ENCODE results near the gene MLEC. TPM values are rescaled to one million over a fixed set of nuclear protein-coding genes. Genes with fewer than 3 reads are reported as not detected.

The MLEC gene
- total and polyA plus RNA-seq, 2 of the 13 experiments (the other 11 are each of a cell fraction or from before 2014, with no cell fraction given): 49.8 to 156 TPM

GRCh38 chr12:120725659-120726509 is 38.9 kb downstream of the MLEC start, which contains the start of gene ACADS (continued):
- TF ChIP-seq ZNF703 (CRISPR knock-in tag; IDR thresholded peaks at IDR 0.05; ENCODE audit: borderline replicate concordance) (no peak), DNMT1 (CRISPR knock-in tag; IDR thresholded peaks at IDR 0.05) (no peak), CHD2 (IDR thresholded peaks at IDR 0.05; ENCODE audit: low read depth, low read length) (no peak), NCOA1 (CRISPR knock-in tag; IDR thresholded peaks at IDR 0.05) (peak; percentile 76; the same call in 1 of the 2 replicates), ZNF629 (CRISPR knock-in tag; conservative IDR thresholded peaks at IDR 0.05) (no peak), ZNF264 (CRISPR knock-in tag; IDR thresholded peaks at IDR 0.05) (0 out of 2 replicates have a peak, but pooled peaks have one; percentile 18), GRHL1 (CRISPR knock-in tag; conservative IDR thresholded peaks at IDR 0.05) (no peak), TEAD2 (CRISPR knock-in tag; IDR thresholded peaks at IDR 0.05) (no peak), JUNB (CRISPR knock-in tag; IDR thresholded peaks at IDR 0.05; ENCODE audit: borderline replicate concordance) (no peak), ZNF512B (CRISPR knock-in tag; IDR thresholded peaks at IDR 0.05; ENCODE audit: borderline replicate concordance) (no peak), ATF7-NPFF (CRISPR knock-in tag; IDR thresholded peaks at IDR 0.05; ENCODE audit: low read depth) (peak; percentile 57; the same call in 1 of the 2 replicates), ZNF263 (CRISPR knock-in tag; IDR thresholded peaks at IDR 0.05) (no peak), PAX8 (CRISPR knock-in tag; IDR thresholded peaks at IDR 0.05; ENCODE audit: borderline replicate concordance) (no peak), NBN (conservative IDR thresholded peaks at IDR 0.05) (no peak), ZNF580 (CRISPR knock-in tag; IDR thresholded peaks at IDR 0.05; ENCODE audit: borderline replicate concordance, low read depth) (peak; percentile 70; the same call in 1 of the 2 replicates), REPIN1 (CRISPR knock-in tag; IDR thresholded peaks at IDR 0.05; ENCODE audit: borderline replicate concordance, low read depth) (no peak), JUN (CRISPR knock-in tag; IDR thresholded peaks at IDR 0.05) (no peak), ZNF333 (CRISPR knock-in tag; IDR thresholded peaks at IDR 0.05; ENCODE audit: borderline replicate concordance) (no peak), ZBTB3 (CRISPR knock-in tag; IDR thresholded peaks at IDR 0.05; ENCODE audit: borderline replicate concordance, low read depth) (peak; percentile 26; the same call in 1 of the 2 replicates), DPF2 (CRISPR knock-in tag; IDR thresholded peaks at IDR 0.05; ENCODE audit: borderline replicate concordance, low read depth) (no peak)
